Endothelial cell of umbilical vein (primary cell): Measurements from ENCODE around the gene PSMC2. TPM values are rescaled to one million over a fixed set of nuclear protein-coding genes. Genes with fewer than 3 reads are reported as not detected.

Experiments
- BruUV-seq: library from RNA; stranded (reverse); fragments of 400-500 nt; replicated peaks from 2 replicates; lab custom pipeline; 2021; lab: Mats Ljungman, UMichigan
- CTCF ChIA-PET: fragments of 300-600, 350-600 bp; sonication (Branson Sonifier 250); formaldehyde crosslinking; loops from one replicate; lab custom pipeline; 2021; ENCODE audit warnings: antibody characterized with exemption, inconsistent platforms; lab: Charles Lee
- POLR2A ChIA-PET: fragments of 300-600, 350-600 bp; sonication (Branson Sonifier 250); formaldehyde crosslinking; loops from one replicate; lab custom pipeline; 2021; ENCODE audit warnings: antibody characterized with exemption, inconsistent platforms; lab: Charles Lee
- DNase-seq: peaks from one replicate; pipeline ENCODE4 v3.0.0-alpha.2; 2011; ENCODE audit warnings: low read depth, low spot score
- FAIRE-seq: peaks from 2 replicates; lab custom pipeline; 2011; peaks lifted over from hg19 to GRCh38; lab: Jason Lieb, UNC
- H2AFZ ChIP-seq: 2 replicates; pipeline ENCODE4 v1.6.0; 2012; ENCODE audit warnings: low read depth, low read length, control low read depth, inconsistent platforms
- H3K27ac ChIP-seq: 2 replicates; pipeline ENCODE4 v1.5.1; 2011; ENCODE audit warnings: low read depth, mild to moderate bottlenecking, control low read depth, low read length, moderate library complexity; ENCODE audit not compliant: insufficient read depth
- H3K27me3 ChIP-seq, 2 experiments: 2 replicates each; pipeline versions ENCODE4 v1.6.0 to v1.6.1; 2011; ENCODE audit warnings: low read length in 2 of 2, mixed read lengths in 1 of 2; ENCODE audit not compliant: control insufficient read depth in 2 of 2, insufficient read depth in 2 of 2
- H3K36me3 ChIP-seq, 2 experiments: 2 replicates in 1 of 2; 3 replicates in 1 of 2; pipeline ENCODE4 v1.5.1; 2011; ENCODE audit warnings: low read length in 2 of 2, mild to moderate bottlenecking in 1 of 2, moderate library complexity in 1 of 2; ENCODE audit not compliant: control insufficient read depth in 2 of 2, insufficient read depth in 2 of 2; ENCODE audit errors: extremely low read depth in 1 of 2
- H3K4me1 ChIP-seq: 3 replicates; pipeline ENCODE4 v1.5.1; 2011; ENCODE audit warnings: mild to moderate bottlenecking, low read length; ENCODE audit not compliant: control insufficient read depth, insufficient read depth; ENCODE audit errors: extremely low read depth
- H3K4me2 ChIP-seq: 2 replicates; pipeline ENCODE4 v1.6.1; 2011; ENCODE audit warnings: low read length, control low read depth, mixed read lengths; ENCODE audit not compliant: insufficient read depth
- H3K4me3 ChIP-seq, 3 experiments: fragments of 200-600 bp in 1 of 3; sonication (generic), shearing (Covaris generic) in 1 of 3; replicated peaks in 1 of 3; 2 replicates each; pipeline ENCODE4 v1.5.1; 2011 to 2016; ENCODE audit warnings: control low read depth in 3 of 3, low read length in 3 of 3, mild to moderate bottlenecking in 2 of 3, inconsistent platforms in 1 of 3, low read depth in 1 of 3, moderate library complexity in 1 of 3; ENCODE audit not compliant: insufficient read depth in 1 of 3
- H3K79me2 ChIP-seq: 2 replicates; pipeline ENCODE4 v1.6.0; 2012; ENCODE audit warnings: low read length, inconsistent platforms; ENCODE audit not compliant: control insufficient read depth, insufficient read depth
- H3K9ac ChIP-seq: replicated peaks from 2 replicates; pipeline ENCODE3; 2011; ENCODE audit warnings: low read length, control low read depth; ENCODE audit not compliant: insufficient read depth; ENCODE audit errors: extremely low read depth
- H3K9me1 ChIP-seq: replicated peaks from 3 replicates; pipeline ENCODE4 v1.6.0; 2011; ENCODE audit warnings: mild to moderate bottlenecking, low read length; ENCODE audit not compliant: control insufficient read depth, insufficient read depth; ENCODE audit errors: extremely low read depth
- H3K9me3 ChIP-seq: replicated peaks from 2 replicates; pipeline ENCODE4 v1.5.1; 2012; ENCODE audit warnings: low read length, inconsistent platforms; ENCODE audit not compliant: control insufficient read depth, insufficient read depth
- H4K20me1 ChIP-seq: replicated peaks from 2 replicates; pipeline ENCODE3; 2011; ENCODE audit warnings: mild to moderate bottlenecking, low read length; ENCODE audit not compliant: control insufficient read depth, insufficient read depth; ENCODE audit errors: extremely low read depth
- CTCF ChIP-seq, 2 donors: IDR thresholded peaks; 1 replicate in 1 of 2; 2 replicates in 1 of 2; pipeline ENCODE4 v1.5.1; 2011; ENCODE audit warnings: low read length in 2 of 2, mild to moderate bottlenecking in 2 of 2, moderate library complexity in 2 of 2, control low read depth in 1 of 2, inconsistent platforms in 1 of 2, low read depth in 1 of 2; ENCODE audit not compliant: insufficient read depth in 1 of 2; ENCODE audit errors: extremely low read depth in 1 of 2
- EZH2 ChIP-seq: IDR thresholded peaks from 2 replicates; pipeline ENCODE4 v1.6.1; 2012; ENCODE audit warnings: borderline replicate concordance, low read depth, mild to moderate bottlenecking, moderate library complexity, low read length, inconsistent platforms; ENCODE audit not compliant: severe bottlenecking
- FOS ChIP-seq: IDR thresholded peaks from 2 replicates; pipeline ENCODE4 v1.6.1; 2011; ENCODE audit warnings: mild to moderate bottlenecking, low read length, moderate library complexity, borderline replicate concordance; ENCODE audit not compliant: insufficient read depth
- GATA2 ChIP-seq: IDR thresholded peaks from 2 replicates; pipeline ENCODE4 v1.7.0; 2011; ENCODE audit warnings: low read depth, mild to moderate bottlenecking, moderate library complexity, mixed read lengths, low read length; ENCODE audit not compliant: insufficient read length, insufficient read depth
- JUN ChIP-seq: IDR thresholded peaks from 2 replicates; pipeline ENCODE4 v1.6.1; 2011; ENCODE audit warnings: borderline replicate concordance, low read depth; ENCODE audit not compliant: insufficient read length, insufficient read depth
- MAX ChIP-seq: IDR thresholded peaks from 2 replicates; pipeline ENCODE4 v1.6.1; 2011; ENCODE audit not compliant: insufficient read depth, insufficient read length
- MYC ChIP-seq: IDR thresholded peaks from one replicate; pipeline ENCODE4 v1.6.1; 2011; ENCODE audit warnings: mild to moderate bottlenecking, low read depth, low read length
- POLR2A ChIP-seq: IDR thresholded peaks from 2 replicates; pipeline ENCODE4 v1.6.1; 2012; ENCODE audit warnings: low read depth, mild to moderate bottlenecking, control low read depth, low read length
- POLR2AphosphoS5 ChIP-seq: IDR thresholded peaks from 2 replicates; pipeline ENCODE4 v1.6.1; 2012; ENCODE audit warnings: low read depth, mild to moderate bottlenecking, control low read depth, low read length, moderate library complexity; ENCODE audit not compliant: insufficient read depth
- dilution Hi-C: fragments of 300-500 bp; cut with MboI; formaldehyde crosslinking; loops from one replicate; pipeline ENCODE4 v1.15.0; 2019; ENCODE audit warnings: low sequenced_read_pairs; ENCODE audit not compliant: extremely low pct_ligation_motif_present
- intact Hi-C: fragments of 100-400 bp; cut with micrococcal nuclease; formaldehyde crosslinking; loops from one replicate; pipeline ENCODE4 v1.10.0; 2022
- polyA plus RNA-seq, 4 experiments: library from polyadenylated mRNA; depleted of rRNA in 3 of 4; stranded (reverse) in 3 of 4; unstranded in 1 of 4; fragments of >200 nt; gene quantifications; 2 replicates each; pipeline versions ENCODE4 v1.2.1 to v1.2.3, GENCODE V29; 2011 to 2012; ENCODE audit warnings: missing spikeins in 1 of 4
- total RNA-seq: library from RNA; stranded (reverse); gene quantifications from 2 replicates; pipeline ENCODE4 v1.2.3, GENCODE V29; 2021

Gene PSMC2
- total and polyA plus RNA-seq, 2 donors (not counting 3 experiments of a cell fraction or from before 2014, with no cell fraction given), result 109 to 147 TPM

- dilution Hi-C loops, result no loop called here
- ChIA-PET CTCF (no interaction called here), POLR2A (no interaction called here)
- peak overlapping the region; percentile 96 for H3K4me2 ChIP-seq
- H4K20me1 ChIP-seq, result no peaks in the 10 kb centered on the region
- TF ChIP-seq JUN (no peak), MYC (no peak), CTCF (IDR thresholded peaks at IDR 0.05; ENCODE audit: extremely low read depth in 1 of 2, insufficient read depth in 1 of 2, low read depth in 1 of 2, low read length in 2 of 2) (no peak), POLR2A (no peak), POLR2AphosphoS5 (no peak), MAX (no peak), GATA2 (no peak), EZH2 (no peak), FOS (no peak)
- intact Hi-C loops, result loop anchor here (1.0 to 5.0 kb wide), 5 partner anchors 8 to 1669 kb away; partner anchors contain the start of genes ARMC10, FAM185A, FBXL13 and PMPCB
- H3K36me3 ChIP-seq, result peaks cover 5 to 13% of the 10 kb centered on the region in 2 experiments
- DNase-seq, result peak; percentile 64
- no peaks in the 10 kb centered on the region for H3K9me3 ChIP-seq
- no peaks in the 10 kb centered on the region for H3K27me3 ChIP-seq
- H3K9me1 ChIP-seq, result no peaks in the 10 kb centered on the region
- H2AFZ ChIP-seq, result peak overlapping the region; percentile 92
- peak overlapping the region; percentile 91 to 99 (median 94) for H3K4me3 ChIP-seq
- TSS peak; percentile 46 for BruUV-seq
- H3K79me2 ChIP-seq, result peaks cover 76% of the 10 kb centered on the region
- peak overlapping the region; percentile 82 for H3K9ac ChIP-seq
- H3K27ac ChIP-seq, result peak overlapping the region; percentile 85
- no peak for FAIRE-seq
- H3K4me1 ChIP-seq, result peaks cover 24% of the 10 kb centered on the region
These were observed 3.5 kb upstream of the PSMC2 start for GRCh38 chr7:103343758-103344452.
